ENCODE data around the gene ELP6. TPM values are rescaled to one million over a fixed set of nuclear protein-coding genes. Genes with fewer than 3 reads are reported as not detected.
"Not testable (repeated sequence)": the region's sequence is repeated elsewhere in the genome, so short reads cannot be mapped to it uniquely, and the experiment has no call there.

The ELP6 gene
- total RNA-seq, 1 experiment from 2014 or later, result 31.5 TPM

- DNase-seq (ENCODE audit: low spot score), result no peak
Measured at GRCh38 chr3:47512416-47513124, 942 bp downstream of the ELP6 start.

DNA sequence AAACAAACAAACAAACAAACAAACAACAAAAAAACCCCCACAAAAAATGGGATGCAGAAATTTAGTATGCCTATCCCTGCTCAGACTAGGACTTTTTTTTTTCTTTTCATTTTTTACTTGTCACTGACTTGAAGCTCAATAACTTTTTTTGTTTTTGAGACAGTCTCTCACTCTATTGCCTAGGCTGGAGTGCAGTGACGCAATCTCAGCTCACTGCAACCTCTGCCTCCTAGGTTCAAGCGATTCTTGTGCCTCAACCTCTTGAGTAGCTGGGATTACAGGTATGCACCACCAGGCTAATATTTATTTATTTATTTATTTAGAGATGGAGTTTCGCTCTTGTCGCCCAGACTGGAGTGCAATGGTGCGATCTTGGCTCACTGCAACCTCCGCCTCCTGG is 8.2 kb downstream of the ELP6 start:
- not testable (repeated sequence) for DNase-seq (ENCODE audit: low spot score)

DNA sequence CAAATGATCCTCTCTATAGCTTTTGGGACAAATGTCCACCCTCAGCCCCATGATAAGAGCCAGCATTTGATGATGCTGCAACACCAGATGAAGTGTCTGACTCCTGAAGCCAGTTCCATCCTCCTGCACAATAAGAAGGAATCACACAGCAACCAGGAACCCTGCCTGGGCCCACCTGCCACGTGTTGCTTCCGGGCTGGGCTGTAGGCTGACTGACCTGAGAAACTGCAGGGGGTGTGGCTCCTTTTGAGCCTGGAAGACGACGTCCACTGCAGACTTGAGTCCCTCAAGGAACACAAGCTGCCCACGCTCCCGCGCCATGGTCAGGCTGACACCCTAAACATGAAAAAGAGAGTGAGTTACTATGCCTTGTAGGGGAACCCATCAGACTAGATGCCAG is 9.4 kb downstream of the ELP6 start:
- no peak for DNase-seq (ENCODE audit: low spot score)

DNA sequence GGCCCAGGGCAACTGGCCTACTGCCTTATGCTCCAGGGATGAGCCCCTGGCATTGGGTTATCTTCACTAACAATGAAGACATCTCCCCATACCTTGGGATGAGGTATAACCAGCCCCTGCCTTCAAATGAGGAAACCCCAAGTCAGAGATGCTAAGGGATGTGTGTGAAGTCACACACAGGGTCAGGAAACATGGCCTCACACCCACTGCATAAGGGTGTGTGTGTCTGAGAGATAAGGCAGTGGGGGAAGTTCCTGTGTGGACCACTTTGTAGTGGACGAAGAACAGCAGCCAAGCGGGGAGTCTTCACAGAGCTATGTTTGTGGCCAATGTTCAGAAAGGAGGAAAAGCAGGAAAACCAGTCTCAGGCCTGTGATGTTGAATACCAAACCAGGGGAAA is 10.5 kb downstream of the ELP6 start:
- no peak for DNase-seq (ENCODE audit: low spot score)

- DNase-seq (ENCODE audit: low spot score), result no peak
Measured at GRCh38 chr3:47496892-47497291, 16.6 kb downstream of the ELP6 start.

GRCh38 chr3:47495886-47496285 is 17.6 kb downstream of the ELP6 start:
- no peak for DNase-seq (ENCODE audit: low spot score)

DNA sequence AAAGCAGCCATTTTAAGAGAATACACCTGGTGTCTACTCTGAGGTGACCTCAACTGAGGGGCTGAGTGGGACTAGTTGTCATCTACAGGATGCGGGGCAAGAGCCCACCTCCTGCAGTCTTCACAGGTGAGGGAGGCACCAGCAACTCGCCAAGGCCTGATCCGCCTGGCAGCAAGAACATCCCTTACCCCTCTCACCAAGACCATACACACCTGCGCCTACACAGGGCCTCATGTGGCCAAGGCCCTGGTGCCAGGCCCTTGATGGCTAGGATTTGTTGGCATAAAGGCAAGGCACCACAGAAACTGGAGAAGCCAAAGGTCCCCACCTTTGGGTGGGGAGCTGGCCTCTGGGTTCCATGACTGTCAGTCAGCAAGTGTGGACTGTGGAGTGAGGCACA is 18.4 kb downstream of the ELP6 start:
- no peak for DNase-seq (ENCODE audit: low spot score)

DNA sequence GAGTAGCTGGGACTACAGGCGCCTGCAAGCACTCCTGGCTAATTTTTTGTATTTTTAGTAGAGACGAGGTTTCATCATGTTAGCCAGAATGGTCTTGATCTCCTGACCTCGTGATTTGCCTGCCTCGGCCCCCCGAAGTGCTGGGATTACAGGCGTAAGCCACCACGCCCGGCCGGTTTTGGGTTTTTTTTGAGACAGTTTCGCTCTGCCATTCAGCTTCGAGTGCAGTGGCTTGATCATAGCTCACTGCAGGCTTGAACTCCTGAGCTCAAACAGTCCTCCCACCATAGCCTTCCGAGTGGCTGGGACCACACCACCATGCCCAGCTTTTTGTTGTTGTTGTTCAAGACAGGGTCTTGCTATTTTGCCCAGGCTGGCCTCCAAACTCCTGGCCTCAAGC is 21.7 kb downstream of the ELP6 start:
- DNase-seq (ENCODE audit: low spot score), result no peak

- DNase-seq (ENCODE audit: low spot score), result no peak
Measured at GRCh38 chr3:47491186-47491585, 22.3 kb downstream of the ELP6 start.

DNA sequence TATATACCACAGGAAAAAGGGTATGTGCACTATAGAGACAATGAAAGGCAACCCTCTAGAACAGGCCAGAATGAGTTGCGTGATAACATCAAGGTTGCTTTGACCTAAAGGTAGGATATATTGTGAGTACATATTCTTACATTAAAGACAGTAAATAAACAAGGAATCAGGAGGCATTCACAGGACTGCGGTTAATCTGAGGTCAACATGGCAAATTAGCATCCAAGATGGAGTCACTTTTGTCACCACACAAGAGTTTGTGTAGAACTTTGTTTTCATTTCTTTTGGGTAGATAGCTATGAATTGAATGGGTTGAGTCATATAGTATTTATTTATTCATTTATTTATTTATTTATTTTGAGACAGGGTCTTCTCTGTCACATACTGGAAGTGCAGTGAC is 26.2 kb downstream of the ELP6 start:
- no peak for DNase-seq (ENCODE audit: low spot score)

- peak; percentile 8 for DNase-seq (ENCODE audit: low spot score)
Measured at GRCh38 chr3:47485812-47486211, 27.7 kb downstream of the ELP6 start.

- DNase-seq (ENCODE audit: low spot score), result no peak
Measured at GRCh38 chr3:47482366-47482765, 31.1 kb downstream of the ELP6 start.

GRCh38 chr3:47481763-47482162 is 31.7 kb downstream of the ELP6 start:
- not testable (repeated sequence) for DNase-seq (ENCODE audit: low spot score)

DNA sequence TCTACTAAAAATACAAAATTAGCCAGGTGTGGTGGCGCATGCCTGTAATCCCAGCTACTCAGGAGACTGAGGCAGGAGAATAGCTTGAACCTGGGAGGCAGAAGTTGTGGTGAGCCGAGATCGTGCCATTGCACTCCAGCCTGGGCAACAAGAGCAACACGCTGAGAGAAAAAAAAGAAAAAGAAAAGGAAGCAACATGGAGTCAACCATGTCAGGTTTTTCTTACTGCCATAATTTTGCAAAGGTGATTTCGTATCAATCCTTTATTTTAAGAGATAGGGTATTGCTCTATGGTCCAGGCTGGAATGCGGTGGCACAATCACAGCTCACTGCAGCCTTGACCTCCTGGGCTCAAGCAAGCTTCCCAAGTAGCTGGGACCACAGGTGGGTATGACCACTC is 33.2 kb downstream of the ELP6 start:
- DNase-seq (ENCODE audit: low spot score), result not testable (repeated sequence)

- DNase-seq (ENCODE audit: low spot score), result no peak
Measured at GRCh38 chr3:47479826-47480160, 33.7 kb downstream of the ELP6 start.

DNA sequence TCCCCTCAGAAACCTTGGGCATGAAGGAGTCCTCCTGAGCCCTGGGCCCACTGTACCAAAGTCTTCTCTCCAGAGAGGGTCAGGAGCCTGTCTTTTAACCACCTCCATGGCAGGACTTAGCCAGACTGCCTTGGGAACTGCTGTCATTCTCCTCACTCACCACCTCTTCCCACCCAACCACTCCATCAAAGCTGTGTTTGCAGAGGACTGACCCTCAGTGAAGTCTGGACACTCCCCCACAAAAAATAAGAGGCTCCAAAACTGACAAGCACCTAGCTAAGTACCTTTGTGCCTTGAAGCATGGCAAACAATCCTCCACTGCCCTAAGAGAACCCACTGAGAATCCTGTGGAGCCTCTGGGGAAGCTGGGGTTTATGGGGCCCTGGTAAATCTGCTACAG is 35.5 kb downstream of the ELP6 start:
- no peak for DNase-seq (ENCODE audit: low spot score)

DNA sequence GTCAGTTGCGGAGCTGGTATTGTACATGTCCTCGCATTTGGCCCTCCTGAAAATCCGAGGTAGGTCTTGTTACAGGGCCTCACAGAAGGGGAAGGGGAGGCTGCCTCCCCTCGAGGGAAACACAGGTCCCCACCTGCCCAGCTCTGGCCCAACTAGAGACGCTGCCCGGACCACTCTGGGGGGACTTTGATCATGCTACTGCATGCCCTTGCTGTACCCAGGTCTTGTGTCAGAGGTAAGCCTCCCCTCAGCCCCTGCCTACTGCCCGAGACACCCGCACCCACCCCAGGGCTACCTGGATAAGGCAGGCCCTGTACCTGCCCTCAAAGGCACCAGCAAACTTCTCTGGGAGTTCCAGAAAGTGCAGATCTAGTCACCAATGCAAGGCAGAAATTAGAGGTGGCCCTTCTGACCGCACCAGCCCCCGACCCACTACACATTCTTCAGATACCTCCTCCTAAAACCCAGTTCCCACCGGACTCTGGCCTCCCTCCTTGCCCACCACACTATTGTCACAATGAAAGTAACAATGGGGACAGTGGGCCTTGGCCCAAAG is 36.8 kb downstream of the ELP6 start:
- DNase-seq (ENCODE audit: low spot score), result no peak

DNA sequence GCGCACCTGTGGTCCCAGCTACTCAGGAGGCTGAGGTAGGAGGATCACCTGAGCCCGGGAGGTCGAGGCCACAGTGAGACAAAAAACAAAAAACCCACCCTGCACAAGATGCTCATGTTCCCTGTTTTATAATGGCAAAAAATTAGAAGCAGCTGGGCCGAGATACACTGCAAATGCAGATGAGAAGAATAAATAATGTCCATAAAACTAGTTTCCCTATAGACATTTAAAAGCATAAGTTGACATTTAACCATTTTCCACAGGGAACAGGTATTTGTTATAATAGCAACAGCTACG is 37.2 kb downstream of the ELP6 start:
- no peak for DNase-seq (ENCODE audit: low spot score)

GRCh38 chr3:47475570-47476329 is 37.8 kb downstream of the ELP6 start, which contains the start of gene SCAP:
TSS of gene SCAP (minus strand) at chr3:47475941. CDS start at chr3:47442993, 32,948 bp downstream.
- peak; percentile 55 for DNase-seq (ENCODE audit: low spot score)

GRCh38 chr3:47475029-47475569 is 38.4 kb downstream of the ELP6 start:
- DNase-seq (ENCODE audit: low spot score), result peak; percentile 8

GRCh38 chr3:47473391-47473790 is 40.1 kb downstream of the ELP6 start:
- DNase-seq (ENCODE audit: low spot score), result no peak

DNA sequence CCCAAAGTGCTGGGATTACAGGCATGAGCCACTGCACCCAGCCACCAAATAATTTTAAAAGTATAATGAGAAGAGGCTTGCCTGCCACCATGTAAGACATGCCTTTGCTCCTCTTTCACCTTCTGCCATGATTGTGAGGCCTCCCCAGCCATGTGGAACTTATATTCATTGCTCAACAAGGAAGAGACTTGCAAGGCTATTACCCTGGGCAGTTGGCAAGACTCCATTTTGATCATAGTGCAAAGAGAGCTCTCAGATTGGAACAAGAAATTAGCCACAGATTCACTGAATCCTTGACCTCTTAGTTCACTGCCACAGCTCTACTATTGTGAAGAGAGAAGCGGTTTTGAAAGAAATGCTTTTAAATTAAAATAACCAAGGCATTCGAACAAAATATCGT is 43.9 kb downstream of the ELP6 start:
- no peak for DNase-seq (ENCODE audit: low spot score)

- not testable (repeated sequence) for DNase-seq (ENCODE audit: low spot score)
Measured at GRCh38 chr3:47468315-47468714, 45.2 kb downstream of the ELP6 start.

Data from A172 (cell line).